Endothelial cell of umbilical vein (primary cell): ENCODE results near the gene MATN1. TPM values are rescaled to one million over a fixed set of nuclear protein-coding genes. Genes with fewer than 3 reads are reported as not detected.

Experiments used
- BruUV-seq: library from RNA; stranded (reverse); fragments of 400-500 nt; replicated peaks from 2 replicates; lab custom pipeline; 2021; lab: Mats Ljungman, UMichigan
- CTCF ChIA-PET: fragments of 300-600, 350-600 bp; sonication (Branson Sonifier 250); formaldehyde crosslinking; loops from one replicate; lab custom pipeline; 2021; ENCODE audit warnings: antibody characterized with exemption, inconsistent platforms; lab: Charles Lee
- POLR2A ChIA-PET: fragments of 300-600, 350-600 bp; sonication (Branson Sonifier 250); formaldehyde crosslinking; loops from one replicate; lab custom pipeline; 2021; ENCODE audit warnings: antibody characterized with exemption, inconsistent platforms; lab: Charles Lee
- DNase-seq: peaks from one replicate; pipeline ENCODE4 v3.0.0-alpha.2; 2011; ENCODE audit warnings: low read depth, low spot score
- FAIRE-seq: peaks from 2 replicates; lab custom pipeline; 2011; peaks lifted over from hg19 to GRCh38; lab: Jason Lieb, UNC
- H2AFZ ChIP-seq: 2 replicates; pipeline ENCODE4 v1.6.0; 2012; ENCODE audit warnings: low read depth, low read length, control low read depth, inconsistent platforms
- H3K27ac ChIP-seq: 2 replicates; pipeline ENCODE4 v1.5.1; 2011; ENCODE audit warnings: low read depth, mild to moderate bottlenecking, control low read depth, low read length, moderate library complexity; ENCODE audit not compliant: insufficient read depth
- H3K27me3 ChIP-seq, 2 experiments: 2 replicates each; pipeline versions ENCODE4 v1.6.0 to v1.6.1; 2011; ENCODE audit warnings: low read length in 2 of 2, mixed read lengths in 1 of 2; ENCODE audit not compliant: control insufficient read depth in 2 of 2, insufficient read depth in 2 of 2
- H3K36me3 ChIP-seq, 2 experiments: 2 replicates in 1 of 2; 3 replicates in 1 of 2; pipeline ENCODE4 v1.5.1; 2011; ENCODE audit warnings: low read length in 2 of 2, mild to moderate bottlenecking in 1 of 2, moderate library complexity in 1 of 2; ENCODE audit not compliant: control insufficient read depth in 2 of 2, insufficient read depth in 2 of 2; ENCODE audit errors: extremely low read depth in 1 of 2
- H3K4me1 ChIP-seq: 3 replicates; pipeline ENCODE4 v1.5.1; 2011; ENCODE audit warnings: mild to moderate bottlenecking, low read length; ENCODE audit not compliant: control insufficient read depth, insufficient read depth; ENCODE audit errors: extremely low read depth
- H3K4me2 ChIP-seq: 2 replicates; pipeline ENCODE4 v1.6.1; 2011; ENCODE audit warnings: low read length, control low read depth, mixed read lengths; ENCODE audit not compliant: insufficient read depth
- H3K4me3 ChIP-seq, 3 experiments: fragments of 200-600 bp in 1 of 3; sonication (generic), shearing (Covaris generic) in 1 of 3; replicated peaks in 1 of 3; 2 replicates each; pipeline ENCODE4 v1.5.1; 2011 to 2016; ENCODE audit warnings: control low read depth in 3 of 3, low read length in 3 of 3, mild to moderate bottlenecking in 2 of 3, inconsistent platforms in 1 of 3, low read depth in 1 of 3, moderate library complexity in 1 of 3; ENCODE audit not compliant: insufficient read depth in 1 of 3
- H3K79me2 ChIP-seq: 2 replicates; pipeline ENCODE4 v1.6.0; 2012; ENCODE audit warnings: low read length, inconsistent platforms; ENCODE audit not compliant: control insufficient read depth, insufficient read depth
- H3K9ac ChIP-seq: replicated peaks from 2 replicates; pipeline ENCODE3; 2011; ENCODE audit warnings: low read length, control low read depth; ENCODE audit not compliant: insufficient read depth; ENCODE audit errors: extremely low read depth
- H3K9me1 ChIP-seq: replicated peaks from 3 replicates; pipeline ENCODE4 v1.6.0; 2011; ENCODE audit warnings: mild to moderate bottlenecking, low read length; ENCODE audit not compliant: control insufficient read depth, insufficient read depth; ENCODE audit errors: extremely low read depth
- H3K9me3 ChIP-seq: replicated peaks from 2 replicates; pipeline ENCODE4 v1.5.1; 2012; ENCODE audit warnings: low read length, inconsistent platforms; ENCODE audit not compliant: control insufficient read depth, insufficient read depth
- H4K20me1 ChIP-seq: replicated peaks from 2 replicates; pipeline ENCODE3; 2011; ENCODE audit warnings: mild to moderate bottlenecking, low read length; ENCODE audit not compliant: control insufficient read depth, insufficient read depth; ENCODE audit errors: extremely low read depth
- CTCF ChIP-seq, 2 donors: IDR thresholded peaks; 1 replicate in 1 of 2; 2 replicates in 1 of 2; pipeline ENCODE4 v1.5.1; 2011; ENCODE audit warnings: low read length in 2 of 2, mild to moderate bottlenecking in 2 of 2, moderate library complexity in 2 of 2, control low read depth in 1 of 2, inconsistent platforms in 1 of 2, low read depth in 1 of 2; ENCODE audit not compliant: insufficient read depth in 1 of 2; ENCODE audit errors: extremely low read depth in 1 of 2
- EZH2 ChIP-seq: IDR thresholded peaks from 2 replicates; pipeline ENCODE4 v1.6.1; 2012; ENCODE audit warnings: borderline replicate concordance, low read depth, mild to moderate bottlenecking, moderate library complexity, low read length, inconsistent platforms; ENCODE audit not compliant: severe bottlenecking
- FOS ChIP-seq: IDR thresholded peaks from 2 replicates; pipeline ENCODE4 v1.6.1; 2011; ENCODE audit warnings: mild to moderate bottlenecking, low read length, moderate library complexity, borderline replicate concordance; ENCODE audit not compliant: insufficient read depth
- GATA2 ChIP-seq: IDR thresholded peaks from 2 replicates; pipeline ENCODE4 v1.7.0; 2011; ENCODE audit warnings: low read depth, mild to moderate bottlenecking, moderate library complexity, mixed read lengths, low read length; ENCODE audit not compliant: insufficient read length, insufficient read depth
- JUN ChIP-seq: IDR thresholded peaks from 2 replicates; pipeline ENCODE4 v1.6.1; 2011; ENCODE audit warnings: borderline replicate concordance, low read depth; ENCODE audit not compliant: insufficient read length, insufficient read depth
- MAX ChIP-seq: IDR thresholded peaks from 2 replicates; pipeline ENCODE4 v1.6.1; 2011; ENCODE audit not compliant: insufficient read depth, insufficient read length
- MYC ChIP-seq: IDR thresholded peaks from one replicate; pipeline ENCODE4 v1.6.1; 2011; ENCODE audit warnings: mild to moderate bottlenecking, low read depth, low read length
- POLR2A ChIP-seq: IDR thresholded peaks from 2 replicates; pipeline ENCODE4 v1.6.1; 2012; ENCODE audit warnings: low read depth, mild to moderate bottlenecking, control low read depth, low read length
- POLR2AphosphoS5 ChIP-seq: IDR thresholded peaks from 2 replicates; pipeline ENCODE4 v1.6.1; 2012; ENCODE audit warnings: low read depth, mild to moderate bottlenecking, control low read depth, low read length, moderate library complexity; ENCODE audit not compliant: insufficient read depth
- dilution Hi-C: fragments of 300-500 bp; cut with MboI; formaldehyde crosslinking; loops from one replicate; pipeline ENCODE4 v1.15.0; 2019; ENCODE audit warnings: low sequenced_read_pairs; ENCODE audit not compliant: extremely low pct_ligation_motif_present
- intact Hi-C: fragments of 100-400 bp; cut with micrococcal nuclease; formaldehyde crosslinking; loops from one replicate; pipeline ENCODE4 v1.10.0; 2022
- polyA plus RNA-seq, 4 experiments: library from polyadenylated mRNA; depleted of rRNA in 3 of 4; stranded (reverse) in 3 of 4; unstranded in 1 of 4; fragments of >200 nt; gene quantifications; 2 replicates each; pipeline versions ENCODE4 v1.2.1 to v1.2.3, GENCODE V29; 2011 to 2012; ENCODE audit warnings: missing spikeins in 1 of 4
- total RNA-seq: library from RNA; stranded (reverse); gene quantifications from 2 replicates; pipeline ENCODE4 v1.2.3, GENCODE V29; 2021

MATN1 gene
- total and polyA plus RNA-seq, 2 donors (not counting 3 experiments of a cell fraction or from before 2014, with no cell fraction given), result 0.29 to 0.36 TPM

GRCh38 chr1:30745834-30746208 lies 22.4 kb upstream of the MATN1 start:
- no peak for TF ChIP-seq EZH2
- no peak for TF ChIP-seq MAX
- TF ChIP-seq POLR2AphosphoS5, result no peak
- no peak for TF ChIP-seq FOS
- no peak for TF ChIP-seq MYC
- TF ChIP-seq CTCF (IDR thresholded peaks at IDR 0.05; ENCODE audit: extremely low read depth in 1 of 2, insufficient read depth in 1 of 2, low read depth in 1 of 2, low read length in 2 of 2), result no peak
- no peak for TF ChIP-seq GATA2
- TF ChIP-seq POLR2A, result no peak
- TF ChIP-seq JUN, result no peak
- no peak for DNase-seq
- H3K27me3 ChIP-seq, result no peaks in the 10 kb centered on the region
- no peaks in the 10 kb centered on the region for H3K36me3 ChIP-seq
- H3K9me3 ChIP-seq, result no peaks in the 10 kb centered on the region
- BruUV-seq, result no TSS peak
- no peaks in the 10 kb centered on the region for H3K9me1 ChIP-seq
- no peaks in the 10 kb centered on the region for H4K20me1 ChIP-seq
- H3K79me2 ChIP-seq, result peaks cover 6% of the 10 kb centered on the region
- peaks cover 15% of the 10 kb centered on the region for H3K4me1 ChIP-seq
- no peak overlapping the region for H3K9ac ChIP-seq
- intact Hi-C loops, result loop anchor here (1.0 kb wide), 1 partner anchor 10 kb away; no protein-coding TSS in a partner anchor
- dilution Hi-C loops, result no loop called here
- no peak overlapping the region for H3K4me2 ChIP-seq
- ChIA-PET POLR2A (no interaction called here), CTCF (interaction anchor here (0.7 to 1.8 kb wide), 5 partner anchors 11 to 37 kb away, joined by 3 to 10 read pairs (median 4); no protein-coding TSS in a partner anchor)
- FAIRE-seq, result no peak
- no peak overlapping the region for H3K4me3 ChIP-seq
- H3K27ac ChIP-seq, result no peak overlapping the region
- H2AFZ ChIP-seq, result no peak overlapping the region
